GM12874 (cell line): ENCODE data around the gene NHLRC2.

Experiments used
- TF ChIP-seq, protein P1 (sequence below): IDR thresholded peaks from 2 replicates; pipeline ENCODE4 v1.5.1; 2011; ENCODE audit warnings: low read depth, mild to moderate bottlenecking, control low read depth, low read length, moderate library complexity; ENCODE audit not compliant: insufficient read depth

Gene NHLRC2

DNA sequence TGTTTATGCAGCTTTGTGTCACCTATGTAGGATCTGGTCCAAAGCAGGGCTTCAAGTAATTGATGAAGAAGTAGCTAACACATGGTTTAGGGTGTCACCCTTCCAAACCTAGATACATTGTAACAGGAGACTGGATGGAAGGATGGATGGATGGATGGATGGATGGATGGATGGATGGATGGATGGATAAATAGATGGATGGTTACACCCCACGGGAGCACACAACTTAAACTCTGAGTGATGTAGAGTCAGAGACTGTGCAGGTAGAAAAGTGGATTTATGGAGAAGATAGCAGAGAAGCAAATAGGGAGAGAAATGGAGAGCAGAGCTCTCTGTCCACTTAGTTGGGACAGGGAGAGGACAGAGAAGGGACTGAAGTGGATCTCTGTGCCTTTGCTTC lies 78.4 kb downstream of the NHLRC2 start:
- TF ChIP-seq, protein P1, sequence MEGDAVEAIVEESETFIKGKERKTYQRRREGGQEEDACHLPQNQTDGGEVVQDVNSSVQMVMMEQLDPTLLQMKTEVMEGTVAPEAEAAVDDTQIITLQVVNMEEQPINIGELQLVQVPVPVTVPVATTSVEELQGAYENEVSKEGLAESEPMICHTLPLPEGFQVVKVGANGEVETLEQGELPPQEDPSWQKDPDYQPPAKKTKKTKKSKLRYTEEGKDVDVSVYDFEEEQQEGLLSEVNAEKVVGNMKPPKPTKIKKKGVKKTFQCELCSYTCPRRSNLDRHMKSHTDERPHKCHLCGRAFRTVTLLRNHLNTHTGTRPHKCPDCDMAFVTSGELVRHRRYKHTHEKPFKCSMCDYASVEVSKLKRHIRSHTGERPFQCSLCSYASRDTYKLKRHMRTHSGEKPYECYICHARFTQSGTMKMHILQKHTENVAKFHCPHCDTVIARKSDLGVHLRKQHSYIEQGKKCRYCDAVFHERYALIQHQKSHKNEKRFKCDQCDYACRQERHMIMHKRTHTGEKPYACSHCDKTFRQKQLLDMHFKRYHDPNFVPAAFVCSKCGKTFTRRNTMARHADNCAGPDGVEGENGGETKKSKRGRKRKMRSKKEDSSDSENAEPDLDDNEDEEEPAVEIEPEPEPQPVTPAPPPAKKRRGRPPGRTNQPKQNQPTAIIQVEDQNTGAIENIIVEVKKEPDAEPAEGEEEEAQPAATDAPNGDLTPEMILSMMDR, result no peak

DNA sequence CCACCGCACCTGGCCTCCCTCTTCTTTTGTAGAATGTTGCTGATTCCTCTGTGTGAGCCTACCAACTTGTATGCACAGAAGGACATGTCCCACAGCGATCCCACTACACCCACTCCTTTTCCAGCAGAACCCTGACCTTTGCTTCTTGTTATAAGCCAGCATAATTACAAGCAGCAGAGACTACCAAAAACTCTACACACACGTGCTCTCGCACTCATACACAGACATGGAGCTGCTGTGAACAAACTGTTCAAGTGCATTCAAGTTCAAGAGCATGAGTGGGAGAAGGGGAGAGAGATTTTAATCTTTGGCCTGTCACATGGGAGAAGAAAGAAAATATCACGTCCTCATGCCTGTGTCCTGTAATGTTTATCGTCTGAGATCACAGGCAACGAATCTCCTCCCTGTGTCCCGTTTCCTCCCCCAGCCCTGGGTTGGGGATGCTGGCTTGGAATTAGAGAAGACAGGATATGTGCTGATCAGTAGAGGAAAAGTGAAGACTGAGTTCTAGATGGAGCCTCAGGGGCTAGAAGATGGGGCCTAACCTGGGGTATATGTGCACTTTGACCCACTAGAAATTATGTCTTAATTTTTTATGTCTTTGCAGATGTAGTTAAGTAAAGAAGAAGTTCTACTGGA lies 79.6 kb downstream of the NHLRC2 start:
- TF ChIP-seq, protein P1, result no peak

DNA sequence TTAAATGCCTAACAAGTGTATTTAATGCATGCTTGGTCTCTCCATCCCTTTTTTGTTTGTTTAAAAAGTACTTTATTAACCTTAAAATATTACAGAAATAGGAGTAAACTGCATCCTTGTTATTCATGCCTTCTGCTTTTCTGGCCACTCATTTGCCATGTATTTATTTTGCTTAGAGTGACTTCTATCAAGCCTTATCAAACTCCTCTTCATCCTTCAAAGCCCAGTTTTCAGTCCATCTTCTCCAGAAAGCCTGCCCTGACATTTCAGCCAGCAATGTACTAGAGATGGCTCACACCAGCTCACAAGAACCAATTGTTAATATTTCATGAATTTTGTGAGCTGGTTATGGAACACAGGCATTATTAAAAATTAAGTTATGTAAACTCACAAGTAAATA lies 82.8 kb downstream of the NHLRC2 start:
- TF ChIP-seq, protein P1, result no peak

DNA sequence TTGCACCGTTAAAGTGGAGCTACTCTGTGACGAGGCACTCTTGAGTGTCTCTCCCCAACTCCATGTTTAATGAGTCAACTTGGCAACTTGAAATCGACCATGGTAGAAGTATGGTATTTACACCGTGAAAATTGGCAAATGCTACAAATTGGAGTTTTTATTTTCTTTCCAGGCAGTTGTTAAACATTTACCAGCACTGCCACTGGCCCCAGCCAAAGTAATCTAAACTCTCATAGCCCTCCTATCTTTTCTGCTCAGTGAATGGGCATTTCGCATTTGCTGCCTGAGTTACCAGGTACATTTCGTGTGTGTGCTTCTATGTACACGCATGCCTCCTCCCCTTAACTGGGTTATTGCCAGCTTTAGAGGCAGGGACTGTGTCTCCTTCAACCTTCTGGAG lies 83.3 kb downstream of the NHLRC2 start:
- TF ChIP-seq, protein P1, result no peak

DNA sequence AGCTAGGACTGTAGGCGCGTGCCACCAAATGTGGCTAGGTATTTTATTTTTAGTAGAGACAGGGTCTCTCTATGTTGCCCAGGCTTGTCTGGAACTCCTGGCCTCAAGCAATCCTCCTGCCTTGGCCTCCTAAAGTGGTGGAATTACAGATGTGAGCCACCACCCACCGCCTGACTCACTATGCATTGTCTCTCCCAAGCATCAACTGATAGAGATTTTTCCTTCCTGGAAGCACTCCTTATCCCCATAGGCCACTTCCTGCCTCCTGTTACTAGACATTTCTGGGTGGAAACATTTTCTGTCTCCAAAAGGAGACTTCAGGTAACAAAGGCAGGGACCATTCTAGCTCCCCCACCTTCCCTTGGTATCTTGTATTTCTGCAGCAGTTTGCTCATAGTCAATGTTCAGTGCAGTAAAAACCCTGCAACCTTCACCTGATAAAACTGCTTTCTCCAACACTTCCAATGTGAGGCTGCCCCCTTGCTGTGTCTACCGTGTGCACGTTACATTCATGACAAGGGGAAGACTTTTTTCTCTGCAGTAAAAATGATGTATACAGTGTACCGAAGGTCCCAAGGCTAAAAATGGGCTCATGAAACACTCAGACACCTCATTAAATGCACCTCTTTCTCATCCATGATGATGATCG lies 84.9 kb downstream of the NHLRC2 start:
- TF ChIP-seq, protein P1, result no peak

DNA sequence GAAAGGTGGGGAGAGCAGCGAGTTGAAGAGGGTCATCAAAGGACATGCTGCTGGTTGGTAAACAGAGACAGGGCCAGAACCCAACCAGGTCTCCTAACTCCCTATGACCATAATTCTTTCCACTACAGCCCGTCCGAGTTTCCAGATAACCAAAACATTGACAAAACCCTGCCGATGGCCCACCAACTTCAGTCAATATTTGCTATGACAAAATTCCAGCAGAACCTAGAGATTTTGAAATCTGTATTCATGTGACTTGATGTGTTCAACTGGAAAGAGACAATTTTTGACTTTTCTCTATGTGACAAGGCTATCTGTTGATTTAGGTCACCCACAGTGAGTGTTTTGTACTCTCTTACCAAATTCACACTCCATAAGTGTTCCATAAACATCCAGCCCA lies 86.7 kb downstream of the NHLRC2 start:
- TF ChIP-seq, protein P1, result no peak

DNA sequence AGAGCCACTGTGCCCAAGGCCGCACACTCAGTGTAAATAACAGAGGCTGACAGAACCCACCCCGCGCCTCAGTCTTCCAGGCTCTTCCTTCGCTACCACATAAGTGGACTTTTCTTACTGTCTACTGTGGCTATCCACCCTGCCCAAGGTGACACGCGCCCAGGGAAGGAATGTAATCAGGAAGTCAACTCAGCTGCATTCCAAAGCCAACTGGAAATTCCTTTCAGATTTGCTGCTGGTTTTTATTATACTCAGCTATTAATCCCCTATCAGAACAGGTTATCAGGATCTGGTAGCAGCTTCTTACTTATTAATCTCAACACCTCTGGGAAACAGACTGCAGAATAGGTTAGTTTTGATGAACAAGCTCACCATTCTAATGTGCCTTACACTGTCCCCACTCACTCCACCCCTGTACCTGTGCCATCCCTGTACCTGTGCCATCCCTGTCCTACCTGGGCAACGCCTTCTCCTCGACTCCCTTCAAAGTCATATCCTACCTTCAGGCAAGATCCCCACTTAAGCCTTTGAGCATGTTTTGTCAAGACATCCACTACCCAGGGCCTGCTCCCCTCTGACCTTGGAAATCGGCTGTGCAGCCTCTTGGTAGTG lies 90.7 kb downstream of the NHLRC2 start:
- TF ChIP-seq, protein P1, result no peak
